Measurements from ENCODE around the gene MLN.

Gene MLN

DNA sequence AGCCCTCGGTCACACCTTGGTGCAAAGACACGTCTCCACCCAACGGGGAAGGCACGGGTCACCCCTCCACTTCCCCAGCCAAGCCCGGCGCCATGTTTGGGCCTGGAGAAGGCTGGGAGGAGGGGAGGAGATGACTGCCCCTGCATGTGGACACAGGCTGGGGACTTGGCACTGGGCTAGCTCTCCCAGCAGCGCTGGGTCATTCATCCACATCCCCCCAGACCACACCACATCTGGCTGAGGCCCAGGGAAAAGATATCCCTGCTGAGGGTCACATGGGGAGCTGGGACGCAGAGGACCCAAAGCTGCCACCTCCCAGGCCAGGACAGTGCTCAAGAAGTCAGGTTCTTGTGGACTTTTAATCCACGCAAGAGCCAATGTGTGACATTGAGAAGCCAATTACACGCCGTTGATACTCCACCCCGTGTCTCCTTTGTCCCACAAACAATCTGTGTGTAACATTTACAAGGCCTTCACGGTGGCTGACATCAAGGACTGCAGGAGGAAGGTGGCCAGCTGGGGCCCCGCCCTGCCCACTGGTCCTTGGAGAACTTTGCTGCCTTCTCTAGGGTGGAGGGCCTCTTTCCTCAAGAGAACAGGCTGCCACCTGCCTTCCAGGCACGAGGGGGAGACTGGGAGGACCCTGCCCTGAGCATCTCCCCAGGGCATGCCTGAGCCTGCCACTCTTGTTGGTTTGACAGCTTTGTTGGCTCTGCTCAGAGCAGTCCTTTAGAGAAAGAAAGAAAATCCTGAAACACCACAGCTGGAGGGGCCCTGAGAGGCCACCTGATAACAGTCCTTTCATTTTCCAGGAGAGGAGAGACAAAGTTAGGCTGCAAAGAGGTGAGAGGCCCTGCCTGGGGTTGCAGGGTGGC, 51.8 kb downstream of the MLN start:
- DNase-seq, result no peak

- no peak for DNase-seq
Observed at GRCh38 chr6:33750244-33750991, 53.4 kb downstream of the MLN start.

DNA sequence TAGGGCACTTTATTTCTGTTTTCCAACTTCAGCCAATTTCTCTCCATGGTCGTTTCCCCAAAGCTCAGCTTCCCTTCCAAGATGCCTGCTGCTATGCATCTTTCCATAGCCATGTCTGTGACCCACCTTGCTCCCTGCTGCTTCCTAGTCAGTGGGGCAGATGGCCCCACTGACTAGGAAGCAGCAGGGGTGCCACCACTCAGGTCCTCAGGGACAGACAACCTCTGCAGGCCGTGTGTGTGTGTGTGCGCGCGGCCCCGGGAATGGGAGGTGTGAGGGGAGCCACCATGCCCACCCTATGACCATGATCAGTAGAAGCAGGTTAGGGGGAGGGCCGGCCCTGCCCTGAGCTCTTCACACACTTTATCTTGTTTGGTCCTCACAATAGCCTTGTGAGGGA, 54.4 kb downstream of the MLN start:
- DNase-seq, result no peak

DNA sequence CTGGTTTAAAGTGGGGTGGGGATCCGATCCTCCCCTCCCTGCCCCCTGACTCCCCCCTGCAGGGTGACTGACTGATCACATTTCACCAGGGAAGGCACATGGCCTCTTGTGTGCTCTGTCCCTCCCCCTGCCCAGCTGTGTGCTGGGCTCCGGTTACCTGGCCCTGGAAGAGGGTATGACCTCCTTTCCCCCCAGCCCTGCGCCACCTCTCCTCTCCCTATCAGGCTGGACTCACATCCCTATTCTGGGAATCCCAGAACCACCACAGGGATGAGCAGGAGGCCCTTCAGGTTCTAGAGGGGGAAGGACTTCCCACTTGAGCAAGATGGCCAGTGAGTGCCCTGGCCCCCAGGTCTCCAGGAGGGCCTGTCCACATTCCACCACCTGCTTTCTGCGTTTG, 55.0 kb downstream of the MLN start:
- no peak for DNase-seq

- no peak for DNase-seq
Observed at GRCh38 chr6:33747823-33748222, 56.0 kb downstream of the MLN start.

GRCh38 chr6:33746651-33747100, 57.1 kb downstream of the MLN start, which contains the start of gene IP6K3:
Gene IP6K3 (minus strand): TSS chr6:33746905. CDS start chr6:33735476, 11,429 bp downstream.
- peak; percentile 69 for DNase-seq

DNA sequence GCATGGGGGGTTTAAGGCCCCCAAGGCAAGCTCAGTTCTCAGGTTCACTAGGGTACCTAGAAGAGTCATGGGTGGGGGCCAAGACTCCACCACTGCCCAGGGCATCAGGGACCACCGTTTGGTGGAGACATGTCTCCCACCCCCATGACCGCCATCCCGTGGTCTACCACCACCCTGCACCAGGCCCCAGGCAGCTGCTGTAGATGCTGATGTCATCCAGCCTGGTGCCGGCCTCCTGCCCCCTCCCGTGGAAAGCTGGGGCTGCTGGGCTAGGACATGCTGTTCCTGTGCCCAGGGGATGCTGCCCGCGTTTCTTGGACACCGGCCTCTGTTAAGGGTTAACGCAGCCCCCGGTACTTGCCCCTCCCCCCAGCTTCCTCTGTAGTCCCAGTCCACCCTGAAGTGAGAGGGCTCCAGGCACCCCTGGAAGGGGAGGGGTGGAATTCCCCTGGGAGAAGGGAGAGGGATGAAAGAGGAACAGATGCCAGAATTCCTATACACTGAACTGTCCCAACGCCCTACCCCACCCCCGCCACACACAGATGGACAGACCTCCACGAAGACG, 57.7 kb downstream of the MLN start:
- DNase-seq, result peak; percentile 68

- no peak for DNase-seq
Observed at GRCh38 chr6:33745548-33745947, 58.3 kb downstream of the MLN start.

DNA sequence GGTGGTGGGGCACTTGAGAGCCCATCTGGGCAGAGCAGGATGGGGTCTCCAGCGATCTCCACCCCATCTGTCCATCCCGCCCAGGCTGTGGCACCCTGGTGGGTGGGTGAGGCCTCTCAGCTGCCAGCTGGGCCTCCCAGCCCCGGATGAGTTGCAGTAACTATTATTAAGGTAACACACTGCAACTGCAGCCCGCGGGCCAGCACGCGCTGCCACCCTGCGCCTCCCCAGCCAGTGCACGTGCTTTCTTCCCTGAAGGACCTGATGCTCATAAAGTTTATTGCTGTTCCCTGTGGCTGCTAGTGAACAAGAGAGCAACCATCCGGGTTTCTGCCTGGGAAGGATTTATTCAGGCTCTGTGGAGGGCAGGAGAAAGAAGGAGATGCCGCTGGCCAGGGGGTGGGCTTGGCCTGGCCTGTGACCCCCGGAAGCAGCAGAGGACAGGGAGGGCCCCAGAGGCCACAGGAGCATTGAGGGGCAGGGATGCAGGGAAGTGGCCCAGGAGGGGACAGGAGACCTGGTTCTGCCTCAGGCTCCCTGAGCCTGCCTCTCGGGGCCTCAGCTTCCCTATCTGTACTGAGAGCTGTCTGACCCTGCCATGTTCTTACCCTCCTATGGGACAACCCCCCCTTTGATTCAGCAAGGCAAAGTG, 58.8 kb downstream of the MLN start:
- no peak for DNase-seq

Measured in right forelimb (tissue), 1 donor.